Hematopoietic multipotent progenitor cell treated with erythropoietin and hydrocortisone succinate and interleukin-3 and kit ligand, for 8 days (in vitro differentiated cells): ENCODE measurements around the gene CASP4.
"Not testable (repeated sequence)": the region's sequence is repeated elsewhere in the genome, so short reads cannot be mapped to it uniquely, and the experiment has no call there.

Experiments
- DNase-seq: peaks from one replicate; pipeline ENCODE4 v3.0.0-alpha.2; 2015

The CASP4 gene

GRCh38 chr11:104946907-104947306, 21.5 kb downstream of the CASP4 start:
- peak; percentile 76 for DNase-seq

- no peak for DNase-seq
Observed at GRCh38 chr11:104944076-104944475, 24.3 kb downstream of the CASP4 start.

- DNase-seq, result no peak
Observed at GRCh38 chr11:104943561-104943960, 24.8 kb downstream of the CASP4 start.

- DNase-seq, result no peak
Observed at GRCh38 chr11:104934594-104934993, 33.8 kb downstream of the CASP4 start.

GRCh38 chr11:104934073-104934472, 34.3 kb downstream of the CASP4 start:
- not testable (repeated sequence) for DNase-seq

- DNase-seq, result no peak
Observed at GRCh38 chr11:104928811-104929210, 39.6 kb downstream of the CASP4 start.

GRCh38 chr11:104926771-104927611, 41.4 kb downstream of the CASP4 start:
- no peak for DNase-seq

GRCh38 chr11:104925850-104926249, 42.5 kb downstream of the CASP4 start:
- DNase-seq, result no peak

- DNase-seq, result no peak
Observed at GRCh38 chr11:104918113-104918824, 50.1 kb downstream of the CASP4 start.

GRCh38 chr11:104917271-104918112, 50.9 kb downstream of the CASP4 start:
- no peak for DNase-seq

GRCh38 chr11:104916442-104916841, 51.9 kb downstream of the CASP4 start:
- DNase-seq, result no peak

GRCh38 chr11:104912102-104912501, 56.3 kb downstream of the CASP4 start:
- no peak for DNase-seq

- DNase-seq, result no peak
Observed at GRCh38 chr11:104908186-104908531, 60.2 kb downstream of the CASP4 start.

GRCh38 chr11:104907521-104908185, 60.7 kb downstream of the CASP4 start:
- DNase-seq, result no peak

- DNase-seq, result peak; percentile 19
Observed at GRCh38 chr11:104905271-104905670, 63.1 kb downstream of the CASP4 start.

GRCh38 chr11:104899226-104899625, 69.1 kb downstream of the CASP4 start:
- no peak for DNase-seq

- DNase-seq, result no peak
Observed at GRCh38 chr11:104898685-104899013, 69.7 kb downstream of the CASP4 start.

- DNase-seq, result no peak
Observed at GRCh38 chr11:104897891-104898684, 70.3 kb downstream of the CASP4 start, which contains the start of gene CASP12. Gene CASP12 (minus strand): TSS chr11:104898460.

- DNase-seq, result no peak
Observed at GRCh38 chr11:104895634-104896033, 72.7 kb downstream of the CASP4 start.

- no peak for DNase-seq
Observed at GRCh38 chr11:104893876-104894275, 74.5 kb downstream of the CASP4 start.
